K562 (cell line): Measurements from ENCODE around the gene ODAD2. TPM values are rescaled to one million over a fixed set of nuclear protein-coding genes. Genes with fewer than 3 reads are reported as not detected.

Source experiments
- ATAC-seq: fragments of 200-7000 bp; cut with Tn5 transposase; 3 replicates; pipeline ENCODE4 v1.9.1; 2020; ENCODE audit warnings: moderate library complexity
- BruUV-seq: library from RNA; stranded (reverse); fragments of 400-500 nt; replicated peaks from 2 replicates; lab custom pipeline; 2021; lab: Mats Ljungman, UMichigan
- CTCF ChIA-PET: fragments of 300-600 bp; formaldehyde crosslinking; extraction: SDS; loops from one replicate; lab custom pipeline; 2021; ENCODE audit warnings: low intra/inter-chr PET ratio; lab: Yijun Ruan, JAX
- POLR2A ChIA-PET: fragments of 300-600, 350-650 bp; sonication (Branson Sonifier 250); formaldehyde crosslinking; extraction: SDS; loops from one replicate; lab custom pipeline; 2021; ENCODE audit warnings: antibody characterized with exemption, inconsistent platforms; lab: Yijun Ruan, JAX
- DNase-seq, 4 experiments: peaks; one replicate each; pipeline versions ENCODE4 v3.0.0 to v3.0.0-alpha.2; 2011 to 2018; ENCODE audit warnings: low spot score in 3 of 4, mixed read lengths in 3 of 4; ENCODE audit errors: extremely low read depth in 1 of 4
- FAIRE-seq: peaks from 2 replicates; lab custom pipeline; 2011; peaks lifted over from hg19 to GRCh38; lab: Jason Lieb, UNC
- H2AFZ ChIP-seq: 2 replicates; pipeline ENCODE4 v1.6.0; 2011; ENCODE audit warnings: low read depth, low read length, control low read depth, inconsistent platforms
- H3K27ac ChIP-seq: fragments of 200-600 bp; 3 replicates; pipeline ENCODE4 v1.8.0; 2011; ENCODE audit warnings: low read depth, mild to moderate bottlenecking, control low read depth, inconsistent platforms, low read length, moderate library complexity, mixed read lengths; ENCODE audit errors: extremely low read depth
- H3K27me3 ChIP-seq, 2 experiments: fragments of 300-600 bp in 1 of 2; 2 replicates in 1 of 2; 3 replicates in 1 of 2; pipeline versions ENCODE4 v1.6.0 to v1.8.0; 2011; ENCODE audit warnings: inconsistent platforms in 2 of 2, low read length in 2 of 2, mild to moderate bottlenecking in 1 of 2, mixed read lengths in 1 of 2, moderate library complexity in 1 of 2; ENCODE audit not compliant: control insufficient read depth in 2 of 2, insufficient read depth in 2 of 2
- H3K36me3 ChIP-seq: fragments of 300-600 bp; 3 replicates; pipeline ENCODE4 v1.8.0; 2011; ENCODE audit warnings: mild to moderate bottlenecking, low read length, inconsistent platforms; ENCODE audit not compliant: control insufficient read depth, insufficient read depth
- H3K4me1 ChIP-seq, 2 experiments: fragments of 200-600 bp in 1 of 2; replicated peaks in 1 of 2; 2 replicates in 1 of 2; 3 replicates in 1 of 2; pipeline versions ENCODE4 v1.5.1 to v1.8.0; 2011; ENCODE audit warnings: inconsistent platforms in 2 of 2, low read length in 2 of 2, mild to moderate bottlenecking in 1 of 2, mixed read lengths in 1 of 2, moderate library complexity in 1 of 2; ENCODE audit not compliant: control insufficient read depth in 2 of 2, insufficient read depth in 2 of 2
- H3K4me2 ChIP-seq: 2 replicates; pipeline ENCODE4 v1.6.1; 2011; ENCODE audit warnings: low read length, control low read depth, inconsistent platforms, mixed read lengths; ENCODE audit not compliant: insufficient read depth
- H3K4me3 ChIP-seq: fragments of 200-600 bp; sonication (generic), shearing (Covaris generic); 2 replicates; pipeline ENCODE4 v1.5.1; 2016; ENCODE audit warnings: control low read depth, inconsistent platforms
- H3K79me2 ChIP-seq: fragments of 200-600 bp; 3 replicates; pipeline ENCODE4 v1.8.0; 2011; ENCODE audit warnings: low read length, inconsistent platforms; ENCODE audit not compliant: control insufficient read depth, insufficient read depth
- H3K9ac ChIP-seq, 2 experiments: 2 replicates each; pipeline versions ENCODE4 v1.6.0 to v1.6.1; 2011; ENCODE audit warnings: low read depth in 2 of 2, low read length in 2 of 2, control low read depth in 1 of 2, inconsistent platforms in 1 of 2, mild to moderate bottlenecking in 1 of 2, mixed read lengths in 1 of 2; ENCODE audit not compliant: insufficient read depth in 1 of 2
- H3K9me1 ChIP-seq: one replicate; pipeline ENCODE4 v1.6.0; 2011; ENCODE audit warnings: inconsistent platforms, mild to moderate bottlenecking, low read length, moderate library complexity; ENCODE audit not compliant: control insufficient read depth, insufficient read depth
- H3K9me3 ChIP-seq: replicated peaks from 2 replicates; pipeline ENCODE4 v1.5.1; 2011; ENCODE audit warnings: low read depth, low read length, inconsistent platforms; ENCODE audit not compliant: control insufficient read depth, insufficient read depth
- H4K20me1 ChIP-seq: replicated peaks from 2 replicates; pipeline ENCODE4 v1.6.1; 2011; ENCODE audit warnings: low read length, inconsistent platforms, mixed read lengths; ENCODE audit not compliant: control insufficient read depth, insufficient read depth
- ELF1 ChIP-seq: fragments of 200-800 bp; sonication (Bioruptor generic); IDR thresholded peaks from 2 replicates; pipeline ENCODE4 v1.6.1; 2016; ENCODE audit warnings: missing genetic modification characterization, missing compliant biosample characterization
- FOXK2 ChIP-seq, 2 experiments: fragments of 450-650 bp; IDR thresholded peaks in 1 of 2; conservative IDR thresholded peaks in 1 of 2; 2 replicates each; pipeline ENCODE4 v1.6.1; 2016; ENCODE audit warnings: low read depth in 2 of 2, mild to moderate bottlenecking in 1 of 2
- JUNB ChIP-seq: fragments of 450-650 bp; formaldehyde crosslinking; conservative IDR thresholded peaks from 2 replicates; pipeline ENCODE4 v1.4.0; 2020; ENCODE audit warnings: mild to moderate bottlenecking
- NFIC ChIP-seq: fragments of 450-650 bp; IDR thresholded peaks from 2 replicates; pipeline ENCODE4 v1.6.1; 2017; ENCODE audit warnings: mild to moderate bottlenecking, inconsistent platforms
- NFYB ChIP-seq: IDR thresholded peaks from 2 replicates; pipeline ENCODE4 v1.6.1; 2011; ENCODE audit warnings: mild to moderate bottlenecking, moderate library complexity; ENCODE audit not compliant: insufficient read length; ENCODE audit errors: extremely low read depth
- PYGO2 ChIP-seq: fragments of 450-650 bp; IDR thresholded peaks from 2 replicates; pipeline ENCODE4 v1.6.1; 2016; ENCODE audit warnings: mild to moderate bottlenecking, missing genetic modification characterization, moderate library complexity, missing compliant biosample characterization
- RBM22 ChIP-seq: fragments of 200-400 bp; formaldehyde crosslinking; IDR thresholded peaks from 2 replicates; pipeline ENCODE4 v1.6.1; 2018; ENCODE audit warnings: low read length, low read depth; ENCODE audit not compliant: poor library complexity, severe bottlenecking
- YBX1 ChIP-seq: fragments of 450-650 bp; IDR thresholded peaks from 2 replicates; pipeline ENCODE4 v1.7.1; 2016; ENCODE audit warnings: mild to moderate bottlenecking
- ZFP91 ChIP-seq: sonication (generic); formaldehyde crosslinking; IDR thresholded peaks from 2 replicates; pipeline ENCODE4 v1.8.0; 2022; ENCODE audit warnings: mild to moderate bottlenecking, missing genetic modification reagents
- ZFX ChIP-seq: sonication (generic); formaldehyde crosslinking; IDR thresholded peaks from 2 replicates; pipeline ENCODE4 v1.8.0; 2022; ENCODE audit warnings: mild to moderate bottlenecking, missing genetic modification reagents, moderate library complexity
- ZNF24 ChIP-seq: fragments of 450-650 bp; IDR thresholded peaks from 2 replicates; pipeline ENCODE4 v1.6.1; 2016
- ZNF696 ChIP-seq: fragments of 250-450 bp; sonication (Bioruptor Pico); conservative IDR thresholded peaks from 2 replicates; pipeline ENCODE4 v1.4.0; 2020; ENCODE audit warnings: mild to moderate bottlenecking, moderate library complexity
- WGBS: fragments of 100-300 bp; shearing (Covaris generic); methylation state at CpG from one replicate; pipeline ENCODE4 v1.1.6; 2016; ENCODE audit warnings: low coverage, mixed read lengths; ENCODE audit not compliant: insufficient coverage; ENCODE audit errors: missing lambda C conversion rate; 5-methylcytosine and 5-hydroxymethylcytosine counted together
- in situ Hi-C: fragments of 300-500 bp; cut with MboI; formaldehyde crosslinking; loops from 4 replicates; pipeline ENCODE4 v1.15.0; 2018; ENCODE audit warnings: inconsistent platforms, mixed read lengths
- intact Hi-C: fragments of 100-400 bp; cut with micrococcal nuclease; formaldehyde crosslinking; loops from 2 replicates; pipeline ENCODE4 v1.14.2; 2022
- polyA plus RNA-seq, 8 experiments: library from polyadenylated mRNA; depleted of rRNA in 4 of 8; stranded (reverse) in 5 of 8; unstranded in 3 of 8; fragments of >200 nt; fragmentation: Nextera tagmentation in 2 of 8; fragmentation: Illumina TruSeq in 1 of 8; extraction: Ambion mirVana in 2 of 8; extraction: Trizol in 1 of 8; gene quantifications; 2 replicates each; pipeline versions ENCODE4 v1.2.1 to v1.2.3, GENCODE V29; 2011 to 2014; ENCODE audit warnings: inconsistent platforms in 1 of 8, missing spikeins in 1 of 8
- total RNA-seq, 7 experiments: library from RNA; depleted of rRNA in 6 of 7; stranded (reverse); fragments of >200 nt in 6 of 7; fragmentation: Illumina TruSeq in 2 of 7; extraction: Trizol in 2 of 7; gene quantifications; 2 replicates each; pipeline versions ENCODE4 v1.2.1 to v1.2.3, GENCODE V29; 2011 to 2021; ENCODE audit warnings: low replicate concordance in 1 of 7

Gene ODAD2
- total and polyA plus RNA-seq, 9 of the 15 experiments (the other 6 are each of a cell fraction or from before 2014, with no cell fraction given), result not detected

- intact Hi-C loops, result no loop called here
- H4K20me1 ChIP-seq, result no peaks in the 10 kb centered on the region
- DNase-seq (no peak), FAIRE-seq (no peak), ATAC-seq (no peak)
- no peaks in the 10 kb centered on the region for H3K9me3 ChIP-seq
- no peak overlapping the region for H3K4me3 ChIP-seq
- H3K27me3 ChIP-seq, result no peaks in the 10 kb centered on the region
- in situ Hi-C loops, result no loop called here
- no peaks in the 10 kb centered on the region for H3K36me3 ChIP-seq
- no peak overlapping the region for H2AFZ ChIP-seq
- H3K9ac ChIP-seq, result no peak overlapping the region
- ChIA-PET POLR2A (no interaction called here), CTCF (no interaction called here)
- no peaks in the 10 kb centered on the region for H3K4me1 ChIP-seq
- TF ChIP-seq ZFP91 (no peak), ZNF696 (CRISPR knock-in tag) (no peak), ELF1 (no peak), NFIC (no peak), YBX1 (no peak), PYGO2 (no peak), ZFX (CRISPR knock-in tag) (no peak), RBM22 (no peak), ZNF24 (no peak), JUNB (no peak), FOXK2 (conservative IDR thresholded peaks at IDR 0.05 in 1 of 2, IDR thresholded peaks at IDR 0.05 in 1 of 2; ENCODE audit: low read depth in 2 of 2) (no peak), NFYB (no peak)
- no peak overlapping the region for H3K27ac ChIP-seq
- BruUV-seq, result no TSS peak
- no peaks in the 10 kb centered on the region for H3K79me2 ChIP-seq
- no peaks in the 10 kb centered on the region for H3K9me1 ChIP-seq
- H3K4me2 ChIP-seq, result no peak overlapping the region
- WGBS, result 2% methylated on average over 4 of the region's 4 CpGs
These were observed 120.6 kb downstream of the ODAD2 start for GRCh38 chr10:27878281-27878680.
